Endothelial cell of umbilical vein (primary cell): ENCODE results near the gene CRB1. TPM values are rescaled to one million over a fixed set of nuclear protein-coding genes. Genes with fewer than 3 reads are reported as not detected.

Experiments
- BruUV-seq: library from RNA; stranded (reverse); fragments of 400-500 nt; replicated peaks from 2 replicates; lab custom pipeline; 2021; lab: Mats Ljungman, UMichigan
- CTCF ChIA-PET: fragments of 300-600, 350-600 bp; sonication (Branson Sonifier 250); formaldehyde crosslinking; loops from one replicate; lab custom pipeline; 2021; ENCODE audit warnings: antibody characterized with exemption, inconsistent platforms; lab: Charles Lee
- POLR2A ChIA-PET: fragments of 300-600, 350-600 bp; sonication (Branson Sonifier 250); formaldehyde crosslinking; loops from one replicate; lab custom pipeline; 2021; ENCODE audit warnings: antibody characterized with exemption, inconsistent platforms; lab: Charles Lee
- DNase-seq: peaks from one replicate; pipeline ENCODE4 v3.0.0-alpha.2; 2011; ENCODE audit warnings: low read depth, low spot score
- FAIRE-seq: peaks from 2 replicates; lab custom pipeline; 2011; peaks lifted over from hg19 to GRCh38; lab: Jason Lieb, UNC
- H2AFZ ChIP-seq: 2 replicates; pipeline ENCODE4 v1.6.0; 2012; ENCODE audit warnings: low read depth, low read length, control low read depth, inconsistent platforms
- H3K27ac ChIP-seq: 2 replicates; pipeline ENCODE4 v1.5.1; 2011; ENCODE audit warnings: low read depth, mild to moderate bottlenecking, control low read depth, low read length, moderate library complexity; ENCODE audit not compliant: insufficient read depth
- H3K27me3 ChIP-seq, 2 experiments: 2 replicates each; pipeline versions ENCODE4 v1.6.0 to v1.6.1; 2011; ENCODE audit warnings: low read length in 2 of 2, mixed read lengths in 1 of 2; ENCODE audit not compliant: control insufficient read depth in 2 of 2, insufficient read depth in 2 of 2
- H3K36me3 ChIP-seq, 2 experiments: 2 replicates in 1 of 2; 3 replicates in 1 of 2; pipeline ENCODE4 v1.5.1; 2011; ENCODE audit warnings: low read length in 2 of 2, mild to moderate bottlenecking in 1 of 2, moderate library complexity in 1 of 2; ENCODE audit not compliant: control insufficient read depth in 2 of 2, insufficient read depth in 2 of 2; ENCODE audit errors: extremely low read depth in 1 of 2
- H3K4me1 ChIP-seq: 3 replicates; pipeline ENCODE4 v1.5.1; 2011; ENCODE audit warnings: mild to moderate bottlenecking, low read length; ENCODE audit not compliant: control insufficient read depth, insufficient read depth; ENCODE audit errors: extremely low read depth
- H3K4me2 ChIP-seq: 2 replicates; pipeline ENCODE4 v1.6.1; 2011; ENCODE audit warnings: low read length, control low read depth, mixed read lengths; ENCODE audit not compliant: insufficient read depth
- H3K4me3 ChIP-seq, 3 experiments: fragments of 200-600 bp in 1 of 3; sonication (generic), shearing (Covaris generic) in 1 of 3; replicated peaks in 1 of 3; 2 replicates each; pipeline ENCODE4 v1.5.1; 2011 to 2016; ENCODE audit warnings: control low read depth in 3 of 3, low read length in 3 of 3, mild to moderate bottlenecking in 2 of 3, inconsistent platforms in 1 of 3, low read depth in 1 of 3, moderate library complexity in 1 of 3; ENCODE audit not compliant: insufficient read depth in 1 of 3
- H3K79me2 ChIP-seq: 2 replicates; pipeline ENCODE4 v1.6.0; 2012; ENCODE audit warnings: low read length, inconsistent platforms; ENCODE audit not compliant: control insufficient read depth, insufficient read depth
- H3K9ac ChIP-seq: replicated peaks from 2 replicates; pipeline ENCODE3; 2011; ENCODE audit warnings: low read length, control low read depth; ENCODE audit not compliant: insufficient read depth; ENCODE audit errors: extremely low read depth
- H3K9me1 ChIP-seq: replicated peaks from 3 replicates; pipeline ENCODE4 v1.6.0; 2011; ENCODE audit warnings: mild to moderate bottlenecking, low read length; ENCODE audit not compliant: control insufficient read depth, insufficient read depth; ENCODE audit errors: extremely low read depth
- H3K9me3 ChIP-seq: replicated peaks from 2 replicates; pipeline ENCODE4 v1.5.1; 2012; ENCODE audit warnings: low read length, inconsistent platforms; ENCODE audit not compliant: control insufficient read depth, insufficient read depth
- H4K20me1 ChIP-seq: replicated peaks from 2 replicates; pipeline ENCODE3; 2011; ENCODE audit warnings: mild to moderate bottlenecking, low read length; ENCODE audit not compliant: control insufficient read depth, insufficient read depth; ENCODE audit errors: extremely low read depth
- CTCF ChIP-seq, 2 donors: IDR thresholded peaks; 1 replicate in 1 of 2; 2 replicates in 1 of 2; pipeline ENCODE4 v1.5.1; 2011; ENCODE audit warnings: low read length in 2 of 2, mild to moderate bottlenecking in 2 of 2, moderate library complexity in 2 of 2, control low read depth in 1 of 2, inconsistent platforms in 1 of 2, low read depth in 1 of 2; ENCODE audit not compliant: insufficient read depth in 1 of 2; ENCODE audit errors: extremely low read depth in 1 of 2
- EZH2 ChIP-seq: IDR thresholded peaks from 2 replicates; pipeline ENCODE4 v1.6.1; 2012; ENCODE audit warnings: borderline replicate concordance, low read depth, mild to moderate bottlenecking, moderate library complexity, low read length, inconsistent platforms; ENCODE audit not compliant: severe bottlenecking
- FOS ChIP-seq: IDR thresholded peaks from 2 replicates; pipeline ENCODE4 v1.6.1; 2011; ENCODE audit warnings: mild to moderate bottlenecking, low read length, moderate library complexity, borderline replicate concordance; ENCODE audit not compliant: insufficient read depth
- GATA2 ChIP-seq: IDR thresholded peaks from 2 replicates; pipeline ENCODE4 v1.7.0; 2011; ENCODE audit warnings: low read depth, mild to moderate bottlenecking, moderate library complexity, mixed read lengths, low read length; ENCODE audit not compliant: insufficient read length, insufficient read depth
- JUN ChIP-seq: IDR thresholded peaks from 2 replicates; pipeline ENCODE4 v1.6.1; 2011; ENCODE audit warnings: borderline replicate concordance, low read depth; ENCODE audit not compliant: insufficient read length, insufficient read depth
- MAX ChIP-seq: IDR thresholded peaks from 2 replicates; pipeline ENCODE4 v1.6.1; 2011; ENCODE audit not compliant: insufficient read depth, insufficient read length
- MYC ChIP-seq: IDR thresholded peaks from one replicate; pipeline ENCODE4 v1.6.1; 2011; ENCODE audit warnings: mild to moderate bottlenecking, low read depth, low read length
- POLR2A ChIP-seq: IDR thresholded peaks from 2 replicates; pipeline ENCODE4 v1.6.1; 2012; ENCODE audit warnings: low read depth, mild to moderate bottlenecking, control low read depth, low read length
- POLR2AphosphoS5 ChIP-seq: IDR thresholded peaks from 2 replicates; pipeline ENCODE4 v1.6.1; 2012; ENCODE audit warnings: low read depth, mild to moderate bottlenecking, control low read depth, low read length, moderate library complexity; ENCODE audit not compliant: insufficient read depth
- dilution Hi-C: fragments of 300-500 bp; cut with MboI; formaldehyde crosslinking; loops from one replicate; pipeline ENCODE4 v1.15.0; 2019; ENCODE audit warnings: low sequenced_read_pairs; ENCODE audit not compliant: extremely low pct_ligation_motif_present
- intact Hi-C: fragments of 100-400 bp; cut with micrococcal nuclease; formaldehyde crosslinking; loops from one replicate; pipeline ENCODE4 v1.10.0; 2022
- polyA plus RNA-seq, 4 experiments: library from polyadenylated mRNA; depleted of rRNA in 3 of 4; stranded (reverse) in 3 of 4; unstranded in 1 of 4; fragments of >200 nt; gene quantifications; 2 replicates each; pipeline versions ENCODE4 v1.2.1 to v1.2.3, GENCODE V29; 2011 to 2012; ENCODE audit warnings: missing spikeins in 1 of 4
- total RNA-seq: library from RNA; stranded (reverse); gene quantifications from 2 replicates; pipeline ENCODE4 v1.2.3, GENCODE V29; 2021

The CRB1 gene
- total and polyA plus RNA-seq, 2 donors (not counting 3 experiments of a cell fraction or from before 2014, with no cell fraction given), result not detected

GRCh38 chr1:197264936-197265567 is 3.0 kb upstream of the CRB1 start:
- FAIRE-seq, result no peak
- H4K20me1 ChIP-seq, result no peaks in the 10 kb centered on the region

GRCh38 chr1:197269053-197269452 is 1.0 kb downstream of the CRB1 start:
- peaks cover 0 to 6% of the 10 kb centered on the region in 2 experiments for H3K27me3 ChIP-seq
- H2AFZ ChIP-seq, result no peak overlapping the region
- H3K9me3 ChIP-seq, result no peaks in the 10 kb centered on the region
- no peak overlapping the region for H3K9ac ChIP-seq
- no peak overlapping the region for H3K4me3 ChIP-seq
- DNase-seq (no peak), FAIRE-seq (no peak)
- ChIA-PET POLR2A (no interaction called here), CTCF (interaction anchor here (0.8 kb wide), 1 partner anchor 18 kb away, joined by 3 read pairs; no protein-coding TSS in a partner anchor)
- no peaks in the 10 kb centered on the region for H3K36me3 ChIP-seq
- no peaks in the 10 kb centered on the region for H3K9me1 ChIP-seq
- no TSS peak for BruUV-seq
- intact Hi-C loops, result no loop called here
- no peaks in the 10 kb centered on the region for H3K4me1 ChIP-seq
- TF ChIP-seq CTCF (IDR thresholded peaks at IDR 0.05; ENCODE audit: extremely low read depth in 1 of 2, insufficient read depth in 1 of 2, low read depth in 1 of 2, low read length in 2 of 2) (no peak), MAX (no peak), GATA2 (no peak), MYC (no peak), JUN (no peak), POLR2A (no peak), FOS (no peak), EZH2 (no peak), POLR2AphosphoS5 (no peak)
- no peaks in the 10 kb centered on the region for H4K20me1 ChIP-seq
- dilution Hi-C loops, result no loop called here
- no peaks in the 10 kb centered on the region for H3K79me2 ChIP-seq
- H3K27ac ChIP-seq, result no peak overlapping the region
- H3K4me2 ChIP-seq, result no peak overlapping the region

More at GRCh38 chr1:197264936-197265567, 3.0 kb upstream of the CRB1 start:
- Histone ChIP-seq H3K4me2 (no peak overlapping the region), H3K27ac (no peak overlapping the region), H2AFZ (no peak overlapping the region), H3K27me3 (peaks cover 0 to 3% of the 10 kb centered on the region in 2 experiments), H3K79me2 (no peaks in the 10 kb centered on the region), H3K36me3 (no peaks in the 10 kb centered on the region), H3K9me1 (no peaks in the 10 kb centered on the region), H3K9me3 (no peaks in the 10 kb centered on the region), H3K4me1 (no peaks in the 10 kb centered on the region), H3K4me3 (no peak overlapping the region), H3K9ac (no peak overlapping the region)
- CTCF ChIA-PET, result interaction anchor here (1.1 to 1.2 kb wide), 2 partner anchors 12 to 14 kb away, joined by 3 read pairs; no protein-coding TSS in a partner anchor
- intact Hi-C loops, result no loop called here
- BruUV-seq, result no TSS peak
- POLR2A ChIA-PET, result no interaction called here
- TF ChIP-seq POLR2AphosphoS5 (no peak), JUN (no peak), EZH2 (no peak), POLR2A (no peak), FOS (no peak)
- dilution Hi-C loops, result no loop called here
- no peak for DNase-seq
